Renal cortical epithelial cell (primary cell): Measurements from ENCODE around the gene DHRS3. TPM values are rescaled to one million over a fixed set of nuclear protein-coding genes. Genes with fewer than 3 reads are reported as not detected.

Source experiments
- DNase-seq: peaks from one replicate; pipeline ENCODE4 v3.0.0-alpha.2; 2011; ENCODE audit warnings: low read depth
- total RNA-seq: library from RNA; depleted of rRNA; stranded (reverse); fragments of >200 nt; gene quantifications from 2 replicates; pipeline ENCODE4 v1.2.3, GENCODE V29; 2014

DHRS3 gene
- total RNA-seq, 1 donor from 2014 or later, result 28.9 TPM

DNA sequence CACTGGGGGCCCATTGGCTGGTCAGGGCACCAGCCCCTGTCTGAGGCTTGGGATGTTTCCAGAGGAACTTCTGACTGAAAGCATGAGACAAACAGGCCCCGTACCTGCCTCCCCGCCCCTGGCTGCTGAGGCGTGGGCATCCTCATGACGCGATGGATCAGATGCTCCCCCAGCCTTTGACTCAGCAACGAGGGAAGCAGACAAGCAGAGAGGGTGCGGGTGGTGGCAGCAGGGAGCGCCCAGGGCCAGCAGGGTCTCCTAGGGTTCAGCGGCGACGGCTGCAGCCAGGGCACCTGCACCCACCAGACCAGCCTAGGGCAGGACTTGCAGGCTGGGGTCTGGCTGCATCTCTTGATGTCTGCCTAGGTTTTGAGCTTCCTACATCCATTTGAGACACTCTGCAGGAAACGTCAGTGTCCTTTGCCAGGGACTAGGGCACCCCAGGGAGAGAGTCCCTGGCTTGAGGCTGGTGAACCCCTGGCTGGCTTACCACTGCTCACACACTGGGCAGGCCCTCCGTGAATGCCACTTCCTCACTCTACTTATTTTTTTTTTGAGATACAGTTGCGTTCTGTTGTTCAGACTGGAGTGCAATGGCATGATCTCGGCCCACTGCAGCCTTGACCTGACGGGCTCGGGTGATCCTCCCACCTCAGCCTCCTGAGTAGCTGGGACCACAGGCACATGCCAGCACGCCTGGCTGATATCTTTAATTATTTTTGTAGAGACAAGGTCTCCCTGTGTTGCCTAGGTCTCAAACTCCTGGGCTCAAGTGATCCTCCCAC lies 63.3 kb downstream of the DHRS3 start:
- DNase-seq, result no peak

DNA sequence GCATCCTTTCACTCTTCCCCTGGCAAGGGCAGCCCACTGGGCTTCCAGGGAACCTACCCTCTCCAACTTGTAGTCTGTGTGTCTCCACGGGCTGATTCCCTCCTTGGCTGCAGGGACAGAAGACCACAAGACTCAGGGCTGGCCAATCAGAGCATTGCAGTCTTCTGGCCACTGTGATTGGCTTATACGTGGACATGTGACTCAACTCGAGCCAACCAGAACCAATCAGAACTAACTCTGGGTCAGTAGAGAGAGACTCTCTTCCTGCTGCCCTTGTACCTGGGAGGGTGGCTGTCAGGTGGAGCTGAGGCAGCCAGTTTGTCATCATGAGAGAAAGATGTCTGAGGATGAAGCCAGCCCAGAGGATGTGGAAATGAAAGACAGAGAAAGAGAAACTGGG lies 64.0 kb downstream of the DHRS3 start:
- DNase-seq, result no peak

DNA sequence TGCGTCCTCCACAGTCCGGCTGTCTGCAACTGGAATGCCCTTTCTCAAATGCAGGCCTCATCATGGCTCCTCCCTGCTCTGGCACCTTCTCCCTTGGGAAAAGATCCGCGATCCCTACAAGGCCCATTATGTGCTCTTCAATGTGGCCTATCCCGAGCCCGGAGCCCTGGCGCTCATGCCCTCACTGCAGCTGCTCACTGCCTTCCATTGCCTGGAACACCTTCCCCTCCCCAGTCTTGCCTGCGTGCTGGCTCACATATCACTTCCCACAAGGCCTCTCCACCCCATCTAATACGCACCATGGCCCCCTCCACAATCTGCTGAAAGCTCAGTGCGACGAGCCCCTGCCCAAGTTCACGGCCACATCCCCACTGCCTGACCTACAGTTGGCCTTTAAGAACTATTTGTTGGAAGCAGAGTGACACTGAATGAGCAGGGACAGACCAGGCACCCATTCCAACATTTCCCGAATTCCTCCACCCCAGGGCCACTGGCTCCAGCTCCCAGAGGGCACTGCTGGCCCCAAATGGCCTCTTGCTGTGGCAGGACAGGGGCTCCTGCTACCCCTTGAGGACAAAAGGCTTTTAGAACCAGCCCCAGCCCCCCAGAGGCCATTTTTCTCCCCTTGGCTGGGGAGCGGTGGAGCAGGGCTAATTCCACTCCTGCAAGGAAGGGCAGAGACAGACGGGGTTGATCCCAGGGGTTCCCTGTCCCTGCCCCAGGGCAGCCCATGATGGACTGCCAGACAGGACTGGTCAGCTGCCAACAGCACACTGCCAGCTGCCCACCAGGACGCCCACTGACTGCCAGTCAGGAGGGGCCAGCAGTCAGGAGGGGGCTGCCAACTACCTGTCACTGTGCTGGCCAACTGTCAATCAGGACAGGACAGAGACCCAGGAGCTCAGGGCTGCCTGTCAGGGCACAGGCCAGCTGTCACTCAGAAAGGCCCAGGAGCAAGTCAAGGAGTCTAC lies 64.8 kb downstream of the DHRS3 start:
- DNase-seq, result no peak

DNA sequence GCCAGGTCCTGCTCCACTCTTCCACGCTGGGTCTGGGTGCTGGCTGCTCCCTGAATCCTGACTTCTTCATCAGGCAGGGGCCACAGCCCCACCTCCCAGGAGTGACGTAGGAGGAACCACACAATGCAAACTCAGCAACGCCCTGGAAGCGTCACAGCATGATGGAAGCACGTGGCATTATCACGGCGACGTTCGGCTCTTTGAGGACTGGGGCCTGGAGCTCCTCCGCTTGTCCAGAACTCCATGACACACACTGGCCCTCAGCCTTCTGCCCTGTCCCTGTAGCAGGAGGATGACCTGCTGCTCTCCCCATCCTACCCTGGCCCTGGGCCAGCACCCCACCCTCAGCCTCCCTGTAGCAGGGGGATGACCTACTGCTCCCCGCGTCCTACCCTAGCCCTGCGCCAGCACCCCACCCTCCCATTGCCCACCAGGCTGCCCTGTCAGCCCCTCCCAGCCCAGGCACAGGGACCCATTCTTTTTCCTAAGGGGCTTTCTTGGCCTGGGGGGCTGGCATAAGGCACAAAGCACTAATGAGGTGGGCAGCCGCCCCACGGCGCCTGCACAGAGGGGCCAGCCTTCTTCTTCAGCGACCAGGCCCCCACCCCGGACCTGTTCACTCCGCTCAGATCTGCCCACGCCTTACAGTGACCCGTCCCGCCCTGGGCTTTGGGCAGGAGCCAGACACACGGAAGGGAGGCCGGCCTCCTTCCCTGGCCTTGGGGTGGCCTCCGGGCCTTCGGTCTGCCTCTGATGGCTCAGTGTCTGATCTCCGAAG lies 65.7 kb downstream of the DHRS3 start:
- no peak for DNase-seq

DNA sequence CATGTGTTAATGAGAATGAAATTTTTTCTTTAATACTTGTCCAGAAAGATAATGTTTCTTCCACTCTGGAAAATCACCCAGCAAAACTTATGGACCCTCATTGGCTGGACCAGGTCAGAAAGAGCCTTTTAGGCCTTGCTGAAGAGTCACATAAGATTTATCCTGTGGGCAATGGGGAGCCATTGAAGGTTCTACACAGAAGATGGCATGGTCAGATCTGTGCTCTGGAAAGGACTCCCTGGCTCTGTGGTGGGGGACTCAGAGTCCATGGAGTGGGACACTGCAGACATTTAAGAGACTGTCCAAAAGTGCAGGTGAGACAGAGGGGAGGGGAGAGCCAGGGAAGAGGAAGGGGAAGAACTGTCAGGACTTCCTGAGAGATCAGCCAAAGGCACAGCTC lies 66.4 kb downstream of the DHRS3 start:
- no peak for DNase-seq

- DNase-seq, result peak; percentile 96
Observed at GRCh38 chr1:12549460-12550349, 68.3 kb downstream of the DHRS3 start.

GRCh38 chr1:12548973-12549459 lies 69.0 kb downstream of the DHRS3 start:
- no peak for DNase-seq

DNA sequence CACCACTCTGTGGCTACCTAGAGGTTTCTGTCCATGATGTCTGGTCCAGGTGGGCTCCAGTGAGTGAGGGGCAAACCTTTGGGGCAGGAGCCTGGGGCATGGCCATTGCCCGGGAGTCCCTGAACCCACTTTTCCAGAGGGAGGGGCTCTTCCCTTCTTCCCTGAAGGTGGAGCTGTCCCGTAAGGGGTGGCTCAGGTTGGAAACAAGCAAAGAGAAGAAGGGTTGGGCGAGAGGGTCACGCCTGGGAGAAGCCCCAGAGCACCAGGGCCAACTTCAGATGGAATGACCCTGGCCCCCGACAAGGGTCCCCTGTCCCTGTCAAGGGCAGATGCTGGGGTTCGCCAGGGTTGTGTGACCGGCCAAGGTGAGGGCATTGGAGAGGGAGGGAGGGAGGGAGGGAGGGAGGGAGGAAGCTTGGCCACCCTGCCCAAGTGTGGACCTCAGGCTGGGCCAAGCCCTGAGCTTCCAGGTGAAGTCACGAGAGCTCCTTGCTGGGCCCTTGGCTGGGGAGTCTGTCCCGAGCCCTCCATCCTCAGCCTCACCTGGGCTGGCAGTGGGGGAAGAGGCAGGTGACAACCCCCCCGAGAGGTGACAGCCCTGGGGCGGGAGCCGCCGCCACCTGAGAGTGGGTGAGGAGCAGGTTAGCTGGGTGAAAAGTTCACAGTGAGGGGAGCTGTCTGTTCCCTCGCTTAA lies 69.6 kb downstream of the DHRS3 start:
- DNase-seq, result no peak

GRCh38 chr1:12547586-12548225 lies 70.3 kb downstream of the DHRS3 start:
- no peak for DNase-seq

GRCh38 chr1:12546771-12547585 lies 71.0 kb downstream of the DHRS3 start:
- no peak for DNase-seq

DNA sequence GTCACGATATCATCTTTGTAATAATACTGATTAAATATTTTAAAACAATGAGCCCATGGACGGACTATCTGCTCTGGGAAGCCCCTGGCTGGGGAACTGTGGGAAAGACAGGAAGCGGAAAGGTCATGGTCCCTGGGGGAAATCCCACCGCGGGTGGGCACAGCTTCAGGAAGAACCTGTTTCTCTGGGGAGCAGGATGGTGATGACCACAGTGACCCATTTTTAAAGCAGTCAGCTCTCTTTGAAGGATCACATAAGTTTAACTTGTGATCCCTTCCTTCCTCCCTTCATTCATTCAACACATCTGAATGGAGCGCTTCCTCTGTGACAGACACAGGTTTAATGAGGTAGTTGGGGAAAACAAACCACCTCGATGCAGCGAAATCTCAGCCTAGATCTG lies 73.0 kb downstream of the DHRS3 start:
- DNase-seq, result no peak

- DNase-seq, result peak; percentile 31
Observed at GRCh38 chr1:12544357-12544756, 73.7 kb downstream of the DHRS3 start.

DNA sequence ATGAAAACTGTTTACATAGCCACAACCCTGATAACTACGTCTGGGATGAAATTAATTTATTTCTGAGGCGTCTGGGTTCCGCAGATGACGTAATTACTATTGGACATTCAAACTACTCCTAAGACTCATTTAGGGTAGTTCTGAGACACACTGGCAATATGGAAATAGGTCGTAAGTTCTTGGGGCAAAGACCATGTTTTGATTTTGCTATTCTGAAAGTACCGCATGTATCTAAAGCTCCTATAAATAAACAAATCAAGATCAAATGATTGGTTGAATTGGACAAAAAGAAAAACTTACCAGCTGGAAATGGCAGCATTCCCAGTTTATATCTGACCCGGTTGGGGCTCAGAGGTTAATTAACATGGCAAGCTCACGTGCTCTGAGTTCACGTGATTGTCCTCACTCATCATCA lies 74.3 kb downstream of the DHRS3 start:
- no peak for DNase-seq

DNA sequence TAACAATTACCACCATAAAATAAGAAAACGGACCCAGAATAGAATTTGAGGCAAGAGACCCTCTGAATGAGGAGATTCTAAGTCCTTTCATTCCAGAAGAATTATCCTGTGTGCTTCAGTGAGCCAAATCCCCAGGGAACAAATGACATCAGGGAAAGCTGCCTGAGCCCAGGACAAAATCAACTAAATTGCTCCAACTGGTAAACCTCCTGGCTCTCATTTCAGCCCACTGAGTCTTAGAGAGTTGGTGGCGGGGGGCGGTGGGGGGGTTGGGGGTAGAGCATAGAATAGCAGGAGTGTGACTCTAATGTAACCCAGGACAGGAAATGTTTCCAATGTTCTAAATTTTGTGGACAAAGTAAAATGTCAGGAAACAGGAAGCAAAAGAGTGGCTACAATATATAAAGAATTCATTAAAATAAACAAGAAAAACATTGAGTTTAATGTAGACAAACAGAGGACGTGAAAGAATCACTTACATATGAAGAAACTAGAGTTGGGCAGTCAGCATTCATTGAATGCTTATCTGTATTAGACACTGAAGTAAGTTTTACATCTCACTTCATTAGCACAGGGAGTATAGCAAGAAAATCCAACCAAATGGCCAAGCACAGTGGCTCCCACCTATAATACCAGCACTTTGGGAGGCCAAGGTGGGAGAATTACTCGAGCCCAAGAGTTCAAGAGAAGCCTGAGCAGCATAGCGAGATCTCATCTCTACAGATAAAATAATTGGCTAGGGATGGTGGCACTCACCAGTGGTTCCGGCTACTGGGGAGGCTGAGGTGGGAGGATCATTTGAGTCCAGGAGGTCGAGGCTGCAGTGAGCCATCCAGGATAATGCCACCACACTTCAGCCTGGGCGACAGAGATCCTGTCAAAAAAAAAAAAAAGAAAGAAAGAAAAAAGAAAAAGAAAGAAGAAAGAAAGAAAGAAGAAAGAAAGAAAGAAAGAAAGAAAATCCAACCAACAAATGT lies 75.1 kb downstream of the DHRS3 start:
- DNase-seq, result no peak

DNA sequence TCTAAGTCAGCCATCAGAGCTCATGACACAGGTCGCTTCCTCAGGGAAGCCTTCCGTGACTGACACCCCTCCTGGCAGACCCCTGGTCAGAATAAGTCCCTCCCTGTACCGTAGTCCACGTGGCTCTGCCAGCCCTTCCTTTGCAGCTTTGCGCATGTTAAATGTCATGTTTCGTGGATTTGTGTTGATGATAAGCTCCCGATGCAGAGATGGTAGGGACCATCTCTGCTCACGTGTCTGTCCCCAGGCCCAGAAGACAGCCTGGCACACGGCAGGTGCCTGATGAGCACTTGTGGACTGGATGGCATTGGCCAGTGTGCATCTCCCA lies 75.9 kb downstream of the DHRS3 start:
- no peak for DNase-seq

DNA sequence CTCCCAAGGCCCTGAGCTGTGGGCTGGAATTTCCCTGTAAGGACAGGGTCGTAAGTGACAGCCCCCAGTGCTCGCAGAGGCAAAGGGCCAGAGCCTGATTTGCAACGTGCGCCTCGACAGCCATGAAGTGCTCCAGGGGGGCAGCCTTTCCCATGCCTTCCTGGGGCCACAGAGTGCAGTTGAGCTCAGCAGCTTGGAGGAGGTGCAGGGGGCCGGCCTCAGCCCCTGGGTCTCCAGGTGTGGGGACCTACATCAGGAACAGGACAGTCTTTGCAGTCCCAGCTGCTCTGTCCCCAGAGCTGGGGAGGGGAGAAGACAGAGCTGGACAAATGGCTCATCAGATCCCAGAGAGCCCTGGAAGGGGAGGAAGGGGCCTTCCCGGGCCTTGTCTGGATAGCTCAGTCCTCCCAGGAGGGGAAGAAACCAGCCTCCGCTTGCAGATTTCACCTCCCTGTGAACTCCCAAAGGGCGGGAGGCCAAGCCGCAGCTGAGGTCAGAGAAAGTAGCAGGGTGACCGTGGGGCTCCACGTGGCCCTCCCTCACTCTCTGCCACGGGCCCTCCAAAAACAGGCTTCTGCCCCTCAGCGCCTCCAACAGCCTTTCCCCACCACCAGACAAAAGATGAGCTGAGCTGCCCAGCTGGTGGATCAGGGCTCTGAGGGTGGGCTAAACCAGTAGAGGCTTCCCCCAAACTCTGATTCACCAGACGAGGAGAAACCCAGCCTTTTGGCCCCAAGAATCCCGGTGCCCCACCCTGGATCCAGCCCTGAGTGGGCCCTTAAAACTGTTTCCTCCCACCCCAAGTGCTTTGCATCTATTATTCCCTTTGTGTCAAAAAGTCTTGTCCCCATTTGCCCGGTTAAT lies 76.5 kb downstream of the DHRS3 start:
- no peak for DNase-seq
